A204.1 (cell line): ENCODE data around the gene SLF2.

Source experiments
- FAIRE-seq: peaks from 2 replicates; lab custom pipeline; 2012; peaks lifted over from hg19 to GRCh38; lab: Jason Lieb, UNC

The SLF2 gene

DNA sequence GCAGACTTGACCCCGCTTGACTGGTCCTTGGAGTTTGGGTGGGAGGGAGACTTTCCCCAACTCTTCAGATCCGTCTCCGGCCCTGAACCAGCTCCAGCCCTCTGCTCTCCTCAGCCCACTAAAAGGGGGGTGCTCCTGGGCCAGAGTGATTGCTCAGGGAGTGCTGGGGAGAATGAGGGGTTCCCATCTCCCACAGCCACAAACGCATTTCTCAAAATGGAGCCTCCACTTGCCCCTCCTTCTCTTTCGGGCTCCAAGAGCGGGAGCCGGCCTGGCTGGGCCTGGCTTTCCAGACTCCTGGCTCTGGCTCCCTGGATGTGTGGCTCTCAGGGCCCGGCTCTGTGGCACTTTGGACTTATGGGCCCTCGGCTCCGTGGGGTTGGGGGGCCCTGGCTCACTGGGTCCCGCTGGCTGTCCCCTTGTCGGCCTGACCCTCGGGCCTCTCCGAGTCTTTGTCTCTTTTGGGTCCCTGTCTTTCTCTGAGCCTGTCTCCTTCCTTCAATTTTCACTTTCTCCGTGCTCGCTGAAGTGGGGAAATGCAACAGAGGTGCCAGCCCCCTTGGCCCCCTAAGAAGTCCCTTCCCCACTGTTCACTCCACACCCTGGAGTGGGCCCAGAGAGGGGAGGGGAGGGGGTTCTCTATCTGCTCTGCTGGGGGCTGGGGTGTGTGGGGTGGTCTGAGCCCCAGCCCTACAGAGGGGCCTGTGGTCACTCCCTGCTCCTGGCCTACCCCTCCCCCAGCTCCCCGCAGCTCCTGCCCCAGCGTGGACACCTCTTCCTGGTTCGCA, 87.6 kb downstream of the SLF2 start:
- FAIRE-seq, result no peak

DNA sequence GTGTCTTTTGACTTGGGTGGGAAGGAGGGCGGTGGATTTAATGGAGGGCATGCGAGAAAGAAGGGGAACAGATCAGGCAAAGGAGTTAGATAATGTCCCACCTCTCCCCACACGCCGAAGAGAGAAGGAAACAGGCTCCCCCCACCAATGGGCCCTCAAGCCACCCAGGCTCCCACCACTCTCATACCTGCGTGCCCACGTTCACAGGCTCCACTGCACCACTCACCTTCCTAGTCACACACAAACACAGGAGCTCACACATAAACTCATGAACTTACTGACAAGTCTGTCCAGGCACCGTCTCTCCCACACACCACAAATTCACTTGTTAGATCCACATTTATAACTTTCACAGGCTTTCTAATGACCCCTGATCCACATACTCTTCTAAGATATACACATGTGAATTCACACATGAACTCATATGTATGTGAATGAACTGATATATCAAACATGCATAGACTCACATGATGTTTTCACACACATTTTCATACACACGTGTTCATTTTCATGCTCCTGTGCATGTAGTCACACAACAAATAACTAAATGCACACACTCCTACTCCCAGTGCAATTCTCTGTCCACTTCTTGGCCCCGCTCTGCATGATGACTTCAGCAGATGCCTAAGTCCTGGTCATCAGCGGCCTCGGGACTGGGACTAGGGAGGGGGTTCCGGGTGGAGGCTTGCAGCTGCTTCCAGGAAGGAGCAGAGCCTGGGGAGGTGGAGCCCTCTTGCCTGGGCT, 88.3 kb downstream of the SLF2 start:
- FAIRE-seq, result no peak

- FAIRE-seq, result no peak
Measured at GRCh38 chr10:101001659-101002035, 88.9 kb downstream of the SLF2 start.

DNA sequence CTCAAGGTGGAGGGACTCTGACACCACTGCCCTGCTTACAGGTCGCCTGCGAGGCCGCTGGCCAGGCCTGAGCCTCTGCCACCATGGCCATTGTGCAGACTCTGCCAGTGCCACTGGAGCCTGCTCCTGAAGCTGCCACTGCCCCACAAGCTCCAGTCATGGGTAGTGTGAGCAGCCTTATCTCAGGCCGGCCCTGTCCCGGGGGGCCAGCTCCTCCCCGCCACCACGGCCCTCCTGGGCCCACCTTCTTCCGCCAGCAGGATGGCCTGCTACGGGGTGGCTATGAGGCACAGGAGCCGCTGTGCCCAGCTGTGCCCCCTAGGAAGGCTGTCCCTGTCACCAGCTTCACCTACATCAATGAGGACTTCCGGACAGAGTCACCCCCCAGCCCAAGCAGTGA, 89.7 kb downstream of the SLF2 start:
- FAIRE-seq, result no peak

- FAIRE-seq, result no peak
Measured at GRCh38 chr10:101003639-101004206, 91.0 kb downstream of the SLF2 start.

DNA sequence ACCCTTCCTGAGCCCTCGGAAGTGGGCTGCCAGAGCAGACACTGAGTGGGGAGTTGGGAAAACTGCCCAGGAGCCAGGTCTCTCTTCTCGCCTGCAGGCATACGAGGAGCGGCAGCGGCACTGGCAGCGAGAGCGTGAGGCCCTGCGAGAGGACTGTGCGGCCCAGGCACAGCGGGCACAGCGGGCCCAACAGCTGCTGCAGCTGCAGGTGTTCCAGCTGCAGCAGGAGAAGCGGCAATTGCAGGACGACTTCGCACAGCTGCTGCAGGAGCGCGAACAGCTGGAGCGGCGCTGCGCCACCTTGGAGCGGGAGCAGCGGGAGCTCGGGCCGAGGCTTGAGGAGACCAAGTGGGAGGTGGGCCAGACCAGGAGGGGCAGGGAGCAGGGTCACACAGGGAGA, 92.6 kb downstream of the SLF2 start:
- FAIRE-seq, result no peak

DNA sequence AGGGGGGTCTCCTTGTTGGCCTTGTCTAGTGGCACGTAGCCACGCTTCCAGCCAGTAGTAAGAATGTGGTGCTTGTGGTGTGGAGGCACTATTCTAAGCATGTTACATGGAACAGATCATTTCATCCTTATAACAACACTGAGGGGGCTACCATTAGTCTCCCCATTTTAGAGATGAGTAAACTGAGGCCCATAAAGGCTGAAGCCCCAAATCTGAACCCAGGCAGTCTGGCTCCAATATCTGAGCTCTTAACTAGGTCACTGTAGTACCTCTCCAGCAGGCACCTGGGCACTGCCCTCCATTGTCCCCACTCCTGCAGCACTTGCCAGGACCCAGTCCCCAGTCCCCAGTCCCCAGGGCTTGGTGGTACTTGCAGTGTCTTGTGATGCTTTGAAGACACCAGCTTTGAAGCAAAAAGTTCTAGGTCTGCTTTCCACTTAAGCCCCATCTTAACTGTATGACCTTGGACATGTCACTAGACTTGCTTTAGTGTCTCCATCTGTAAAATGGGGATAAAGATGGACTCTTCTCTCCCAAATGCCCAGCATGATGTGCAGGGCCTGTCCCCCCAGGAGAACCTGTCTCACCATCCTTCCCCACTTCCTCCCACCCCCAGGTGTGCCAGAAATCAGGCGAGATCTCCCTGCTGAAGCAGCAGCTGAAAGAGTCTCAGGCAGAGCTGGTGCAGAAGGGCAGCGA, 93.3 kb downstream of the SLF2 start:
- no peak for FAIRE-seq

DNA sequence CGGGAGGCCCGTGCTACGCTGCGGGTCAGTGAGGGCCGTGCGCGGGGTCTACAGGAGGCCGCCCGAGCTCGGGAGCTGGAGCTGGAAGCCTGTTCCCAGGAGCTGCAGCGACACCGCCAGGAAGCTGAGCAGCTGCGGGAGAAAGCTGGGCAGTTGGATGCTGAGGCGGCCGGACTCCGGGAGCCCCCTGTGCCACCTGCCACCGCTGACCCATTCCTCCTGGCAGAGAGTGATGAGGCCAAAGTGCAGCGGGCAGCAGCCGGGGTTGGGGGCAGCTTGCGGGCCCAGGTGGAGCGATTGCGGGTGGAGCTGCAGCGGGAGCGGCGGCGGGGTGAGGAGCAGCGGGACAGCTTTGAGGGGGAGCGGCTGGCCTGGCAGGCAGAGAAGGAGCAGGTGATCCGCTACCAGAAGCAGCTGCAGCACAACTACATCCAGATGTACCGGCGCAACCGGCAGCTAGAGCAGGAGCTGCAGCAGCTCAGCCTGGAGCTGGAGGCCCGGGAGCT, 93.9 kb downstream of the SLF2 start:
- no peak for FAIRE-seq

GRCh38 chr10:101007099-101007711, 94.4 kb downstream of the SLF2 start:
- no peak for FAIRE-seq

DNA sequence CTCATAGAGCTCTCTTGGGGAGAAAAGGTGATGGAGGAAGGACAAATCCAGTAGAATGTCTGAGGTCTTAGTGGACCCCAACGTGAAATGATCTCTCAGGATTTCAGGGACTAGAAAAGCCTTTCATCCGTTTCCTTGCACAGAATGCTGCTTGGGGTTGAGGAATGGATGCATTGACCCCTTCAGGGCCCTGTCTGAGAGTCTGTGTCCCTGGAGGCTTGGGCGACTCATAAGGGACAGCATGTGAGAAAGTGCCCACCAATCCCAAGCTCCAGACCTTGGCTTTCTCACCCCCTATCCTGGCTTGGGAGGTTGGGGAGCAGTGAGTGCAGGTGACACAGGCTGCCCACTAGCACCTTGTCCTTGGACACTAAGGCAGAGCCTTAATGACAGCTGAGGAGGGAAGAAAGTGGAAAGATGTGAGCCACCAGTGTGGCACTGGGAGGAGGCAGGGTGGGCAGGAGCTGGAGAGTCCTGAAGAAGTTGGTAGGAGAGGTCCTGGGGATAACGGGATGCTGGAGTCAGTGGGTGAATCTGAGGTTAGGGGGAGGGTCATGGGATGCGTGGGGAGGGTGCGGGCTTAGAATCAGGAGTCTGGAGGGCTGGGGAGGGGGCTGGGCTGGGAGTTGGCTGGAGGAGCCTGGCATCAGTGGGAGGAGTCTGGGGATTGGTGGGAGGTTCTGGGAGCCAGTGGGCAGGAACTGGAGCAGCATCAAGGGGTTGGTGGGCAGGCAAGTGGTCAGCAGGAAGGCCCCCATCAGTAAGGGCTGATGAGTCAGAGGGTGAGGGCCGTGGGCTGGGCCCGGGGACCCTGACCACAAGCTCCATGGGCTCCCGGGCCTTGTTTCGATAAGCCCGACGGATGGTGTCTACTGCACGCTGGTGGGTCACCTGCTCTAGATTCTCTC, 95.4 kb downstream of the SLF2 start:
- no peak for FAIRE-seq

DNA sequence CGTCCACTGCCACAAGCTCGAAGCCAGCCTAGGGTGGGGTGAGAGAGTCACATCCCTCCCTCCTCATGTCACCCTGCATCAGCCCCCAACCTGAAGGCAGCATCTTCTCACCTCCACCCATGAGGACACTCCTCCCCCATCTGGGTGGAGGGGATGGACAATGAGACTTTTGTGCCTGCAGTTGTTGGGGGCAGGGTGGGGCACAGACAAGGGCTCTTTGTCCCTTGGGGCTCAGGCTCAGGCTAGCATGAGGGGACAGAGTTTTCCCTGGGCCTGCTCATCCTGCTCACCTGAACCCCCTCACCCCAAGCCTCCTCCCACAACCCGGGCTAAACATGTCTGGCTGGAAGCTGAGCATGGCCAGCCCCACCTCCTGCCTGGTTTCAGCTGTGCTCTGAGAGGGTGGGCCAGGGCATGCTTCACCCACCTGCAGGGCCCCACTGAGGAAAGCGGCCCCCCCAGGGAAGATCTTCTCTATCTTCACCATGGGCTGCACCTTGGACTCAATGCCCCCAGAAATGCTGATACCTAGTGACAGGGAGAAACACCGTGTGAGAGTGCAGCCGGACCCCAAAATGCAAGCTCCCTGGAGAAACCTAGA, 96.2 kb downstream of the SLF2 start:
- no peak for FAIRE-seq

- FAIRE-seq, result no peak
Measured at GRCh38 chr10:101010329-101010728, 97.6 kb downstream of the SLF2 start.

GRCh38 chr10:101011517-101012423, 99.0 kb downstream of the SLF2 start:
- no peak for FAIRE-seq

GRCh38 chr10:101012525-101013364, 100.0 kb downstream of the SLF2 start:
- FAIRE-seq, result peak; percentile 16

DNA sequence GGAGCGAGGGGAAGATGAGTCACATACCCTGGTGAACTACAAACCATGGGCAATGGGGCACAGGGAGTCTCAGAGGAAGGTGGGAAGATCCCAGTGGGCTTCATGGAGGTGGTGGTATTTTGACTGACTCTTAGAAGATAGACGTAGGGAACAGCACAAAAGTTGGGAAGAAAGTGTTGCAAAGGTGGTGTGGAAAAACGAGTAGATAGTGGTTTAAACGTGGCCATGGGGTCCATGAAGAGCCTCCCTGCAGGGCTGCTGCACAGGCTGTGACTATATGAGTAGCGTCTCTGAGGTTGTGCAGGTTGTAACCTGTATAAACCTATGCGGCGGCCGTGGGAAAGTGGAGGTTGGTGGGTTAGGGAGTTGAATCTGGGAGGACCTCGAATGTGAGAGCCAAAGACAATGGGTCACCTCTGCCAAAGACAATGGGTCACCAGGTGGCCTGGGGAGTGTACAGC, 100.6 kb downstream of the SLF2 start:
- no peak for FAIRE-seq

GRCh38 chr10:101014230-101014884, 101.6 kb downstream of the SLF2 start:
- FAIRE-seq, result no peak
